Measurements from ENCODE around the gene FAM193A. TPM values are rescaled to one million over a fixed set of nuclear protein-coding genes. Genes with fewer than 3 reads are reported as not detected.
"Not testable (repeated sequence)": the region's sequence is repeated elsewhere in the genome, so short reads cannot be mapped to it uniquely, and the experiment has no call there.

The FAM193A gene
- total RNA-seq, 2 donors from 2014 or later = 14.6 to 17.0 TPM

- TF ChIP-seq CTCF (IDR thresholded peaks at IDR 0.05) = no peak
- H3K36me3 ChIP-seq = peaks cover 31% of the 10 kb centered on the region
- DNase-seq (ENCODE audit: low spot score) = no peak
Measured at GRCh38 chr4:2634014-2634413, 97.6 kb downstream of the FAM193A start.

DNA sequence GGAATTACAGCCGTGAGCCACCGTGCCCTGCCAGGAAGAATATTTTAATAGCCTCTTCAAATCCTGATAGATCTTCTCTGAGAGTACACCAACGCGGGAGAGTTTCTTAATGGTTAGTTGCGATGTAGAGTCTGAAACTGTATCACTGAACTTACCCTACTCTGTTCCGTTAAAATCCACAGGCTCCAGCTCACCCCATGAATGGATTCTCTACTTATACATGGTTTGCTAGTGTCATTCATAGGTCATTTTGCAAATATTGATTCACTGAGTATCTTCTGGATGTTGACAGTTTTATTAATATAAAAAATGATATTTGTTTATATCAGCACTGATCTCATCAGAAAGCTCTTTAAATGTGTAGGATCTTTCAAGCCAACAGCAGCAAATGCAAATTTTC lies 99.9 kb downstream of the FAM193A start:
- no peak for DNase-seq (ENCODE audit: low spot score)
- Histone ChIP-seq H3K36me3 (peaks cover 46% of the 10 kb centered on the region), H3K9me3 (no peaks in the 10 kb centered on the region), H3K4me1 (peaks cover 0 to 15% of the 10 kb centered on the region in 2 donors), H3K27me3 (no peaks in the 10 kb centered on the region), H3K27ac (no peak overlapping the region), H3K4me3 (no peak overlapping the region)
- no peak for TF ChIP-seq CTCF (IDR thresholded peaks at IDR 0.05)

More at GRCh38 chr4:2634014-2634413, 97.6 kb downstream of the FAM193A start:
- H3K27ac ChIP-seq = no peak overlapping the region
- H3K4me3 ChIP-seq = no peak overlapping the region
- peaks cover 0 to 15% of the 10 kb centered on the region in 2 donors for H3K4me1 ChIP-seq
- no peaks in the 10 kb centered on the region for H3K9me3 ChIP-seq
- H3K27me3 ChIP-seq = no peaks in the 10 kb centered on the region

- not testable (repeated sequence) for H3K9me3 ChIP-seq; H3K27ac ChIP-seq; H3K27me3 ChIP-seq; DNase-seq (ENCODE audit: low spot score); H3K4me3 ChIP-seq
- Histone ChIP-seq H3K36me3 (peaks cover 45% of the 10 kb centered on the region), H3K4me1 (peaks cover 0 to 15% of the 10 kb centered on the region in 2 donors)
Measured at GRCh38 chr4:2636994-2637393, 100.5 kb downstream of the FAM193A start.

GRCh38 chr4:2637956-2638552 lies 101.6 kb downstream of the FAM193A start:
- Histone ChIP-seq H3K36me3 (peaks cover 40% of the 10 kb centered on the region), H3K4me1 (peaks cover 0 to 15% of the 10 kb centered on the region in 2 donors), H3K27ac (no peak overlapping the region), H3K4me3 (no peak overlapping the region), H3K9me3 (no peaks in the 10 kb centered on the region), H3K27me3 (no peaks in the 10 kb centered on the region)
- TF ChIP-seq CTCF (IDR thresholded peaks at IDR 0.05) = no peak
- no peak for DNase-seq (ENCODE audit: low spot score)

GRCh38 chr4:2638730-2639129 lies 102.3 kb downstream of the FAM193A start:
- peaks cover 0 to 14% of the 10 kb centered on the region in 2 donors for H3K4me1 ChIP-seq
- no peak for TF ChIP-seq CTCF (IDR thresholded peaks at IDR 0.05)
- no peaks in the 10 kb centered on the region for H3K9me3 ChIP-seq
- no peaks in the 10 kb centered on the region for H3K27me3 ChIP-seq
- no peak overlapping the region for H3K4me3 ChIP-seq
- DNase-seq (ENCODE audit: low spot score) = no peak
- peaks cover 38% of the 10 kb centered on the region for H3K36me3 ChIP-seq
- no peak overlapping the region for H3K27ac ChIP-seq

GRCh38 chr4:2642968-2643367 lies 106.5 kb downstream of the FAM193A start:
- DNase-seq (ENCODE audit: low spot score) = no peak
- no peaks in the 10 kb centered on the region for H3K9me3 ChIP-seq
- H3K27me3 ChIP-seq = no peaks in the 10 kb centered on the region
- H3K4me3 ChIP-seq = no peak overlapping the region
- no peak for TF ChIP-seq CTCF (IDR thresholded peaks at IDR 0.05)
- peaks cover 55% of the 10 kb centered on the region for H3K36me3 ChIP-seq
- no peaks in the 10 kb centered on the region for H3K4me1 ChIP-seq
- H3K27ac ChIP-seq = no peak overlapping the region
